ENCODE results near the gene ZYG11A.

ZYG11A gene

DNA sequence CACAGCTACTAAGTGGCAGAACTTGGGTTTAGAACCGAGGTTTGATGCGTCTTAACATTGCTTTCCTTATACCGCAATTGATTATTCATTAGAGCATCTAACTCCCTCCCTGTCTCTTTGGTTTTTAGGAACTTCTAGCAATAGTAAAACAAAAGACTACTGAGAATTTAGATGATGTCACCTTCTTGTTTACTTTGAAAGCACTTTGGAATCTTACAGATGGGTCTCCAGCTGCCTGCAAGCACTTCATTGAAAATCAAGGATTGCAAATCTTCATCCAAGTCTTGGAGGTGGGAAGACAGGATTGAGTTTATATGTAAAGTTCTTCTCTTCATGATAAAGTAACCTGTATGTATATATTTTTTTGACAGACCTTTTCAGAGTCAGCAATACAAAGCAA, 35.0 kb downstream of the ZYG11A start:
- DNase-seq (ENCODE audit: low spot score): no peak

DNA sequence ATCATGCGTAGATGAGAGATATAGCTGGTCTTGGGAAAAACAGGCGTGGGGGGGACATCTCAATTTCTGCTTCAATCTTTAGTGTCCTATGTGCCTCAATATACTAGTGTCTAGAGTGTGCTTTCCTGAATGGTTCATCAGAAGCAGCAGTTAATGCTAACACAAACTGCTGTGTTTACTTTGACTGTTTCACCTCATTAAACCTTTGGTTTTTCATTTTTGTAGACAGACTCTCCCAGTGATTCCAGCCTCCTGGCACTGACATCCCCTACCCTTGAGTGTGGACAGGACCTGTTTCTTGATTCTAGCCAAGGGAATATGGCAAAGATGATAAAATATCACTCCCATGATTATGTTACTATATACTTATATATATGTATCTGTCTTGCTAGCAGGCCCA, 37.6 kb downstream of the ZYG11A start:
- DNase-seq (ENCODE audit: low spot score): no peak

DNA sequence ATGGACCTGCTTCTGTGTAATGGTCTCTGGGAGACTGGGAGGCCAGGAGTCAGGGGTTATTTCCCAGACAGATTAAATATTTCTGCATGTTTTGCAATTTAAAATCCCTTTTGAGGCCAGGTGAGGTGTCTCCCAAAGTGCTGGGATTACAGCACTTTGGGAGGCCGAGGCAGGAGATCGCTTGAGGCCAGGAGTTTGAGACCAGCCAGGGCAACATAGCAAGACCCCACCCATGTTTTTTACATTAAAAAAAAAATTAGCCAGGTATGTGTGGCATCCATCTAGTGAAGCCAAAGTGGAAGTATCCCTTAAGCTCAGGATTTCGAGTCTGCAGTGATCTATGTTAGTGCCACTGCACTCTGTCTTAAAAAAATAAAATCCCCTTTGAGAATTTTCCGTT, 44.9 kb downstream of the ZYG11A start:
- DNase-seq (ENCODE audit: low spot score): no peak

DNA sequence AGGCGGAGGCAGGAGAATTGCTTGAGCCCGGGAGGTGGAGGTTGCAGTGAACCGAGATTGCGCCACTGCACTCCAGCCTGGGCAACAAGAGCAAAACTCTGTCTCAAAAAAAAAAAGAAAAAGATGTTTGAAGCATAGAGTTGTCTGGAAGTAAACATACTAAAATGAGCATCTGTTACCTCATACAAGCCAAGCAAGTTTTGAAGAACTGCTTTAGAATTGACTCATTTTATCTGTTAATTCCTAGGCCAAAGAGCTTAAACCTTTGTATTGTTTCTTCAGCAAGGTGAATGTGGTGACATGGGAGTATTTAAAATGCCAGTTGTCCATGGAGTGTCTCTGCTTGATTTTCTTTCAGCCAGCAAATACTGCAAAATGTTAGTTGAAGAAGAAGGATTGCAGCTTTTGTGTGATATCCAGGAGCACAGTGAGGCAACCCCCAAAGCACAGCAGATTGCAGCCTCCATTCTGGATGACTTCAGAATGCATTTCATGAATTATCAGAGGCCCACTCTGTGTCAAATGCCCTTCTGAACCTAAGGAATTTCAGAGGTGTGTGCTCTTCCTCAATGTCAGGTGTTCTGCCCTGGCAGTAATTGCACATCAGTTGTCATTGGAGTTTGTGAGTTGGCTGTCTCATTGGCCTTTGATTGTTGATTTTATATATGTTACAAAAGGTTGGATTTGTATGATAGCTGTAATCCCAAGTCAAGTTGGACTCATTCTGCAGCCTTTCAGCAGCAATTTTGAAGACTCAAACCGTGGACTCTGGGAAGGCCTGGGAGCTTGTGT, 50.1 kb downstream of the ZYG11A start:
- DNase-seq (ENCODE audit: low spot score): no peak

DNA sequence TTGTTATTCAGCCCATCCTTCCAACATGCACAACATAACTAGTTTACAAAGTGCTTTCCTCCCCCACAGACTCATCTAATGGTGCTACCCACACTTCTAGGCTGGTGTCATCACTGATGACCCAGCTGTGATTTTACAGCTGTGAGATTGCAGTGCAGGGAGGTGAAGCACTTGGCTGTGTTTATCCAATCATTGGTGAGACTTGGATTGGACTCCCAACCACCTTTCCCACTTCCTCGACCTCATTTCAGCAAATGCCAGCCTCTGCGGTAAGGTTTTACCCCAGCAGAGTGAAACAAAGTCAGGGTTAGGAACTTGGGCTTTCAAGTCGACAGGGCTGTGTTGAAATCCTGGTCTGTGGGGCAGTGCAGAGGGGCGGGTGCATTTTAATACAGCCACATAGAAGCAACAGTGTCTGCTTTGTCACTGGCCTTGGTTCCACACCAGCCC, 56.9 kb downstream of the ZYG11A start:
- no peak for DNase-seq (ENCODE audit: low spot score)

DNA sequence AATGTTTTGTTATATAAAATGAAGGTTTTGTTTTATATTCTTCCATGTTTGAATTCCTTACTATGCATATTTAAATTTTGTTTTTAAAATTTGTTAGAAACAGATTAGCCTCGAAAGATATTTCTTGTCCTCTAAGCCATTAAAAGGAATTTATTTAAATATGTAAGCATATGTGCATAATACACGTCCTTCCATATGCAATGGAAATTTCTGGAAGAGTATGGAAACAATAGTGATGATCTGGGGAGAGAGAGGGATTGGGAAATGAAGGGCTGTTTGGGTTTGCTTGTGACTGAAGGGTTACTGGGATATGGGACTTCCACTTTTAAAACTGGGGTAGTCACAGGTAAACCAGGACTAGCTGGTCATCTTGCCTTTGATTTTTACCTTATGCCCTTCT, 57.8 kb downstream of the ZYG11A start:
- DNase-seq (ENCODE audit: low spot score): no peak

DNA sequence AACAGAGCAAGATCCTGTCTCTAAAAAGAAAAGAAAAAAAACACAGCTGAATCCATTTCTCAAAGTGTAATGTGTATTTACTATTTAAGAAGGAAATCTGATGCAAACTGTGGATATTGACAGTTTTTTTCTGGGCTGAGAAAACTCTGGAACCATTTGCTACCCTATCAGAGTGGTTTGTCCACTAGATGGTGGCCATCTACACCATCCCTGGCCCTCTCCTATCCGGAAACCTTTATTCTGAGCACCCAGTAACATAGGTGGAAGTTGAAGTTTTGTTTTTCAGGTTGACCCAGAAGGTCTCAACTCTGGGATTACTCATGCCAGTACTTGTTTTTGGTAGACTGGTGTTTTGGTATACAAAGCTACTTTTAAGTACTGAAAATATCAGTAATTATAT, 58.8 kb downstream of the ZYG11A start:
- DNase-seq (ENCODE audit: low spot score): no peak

DNA sequence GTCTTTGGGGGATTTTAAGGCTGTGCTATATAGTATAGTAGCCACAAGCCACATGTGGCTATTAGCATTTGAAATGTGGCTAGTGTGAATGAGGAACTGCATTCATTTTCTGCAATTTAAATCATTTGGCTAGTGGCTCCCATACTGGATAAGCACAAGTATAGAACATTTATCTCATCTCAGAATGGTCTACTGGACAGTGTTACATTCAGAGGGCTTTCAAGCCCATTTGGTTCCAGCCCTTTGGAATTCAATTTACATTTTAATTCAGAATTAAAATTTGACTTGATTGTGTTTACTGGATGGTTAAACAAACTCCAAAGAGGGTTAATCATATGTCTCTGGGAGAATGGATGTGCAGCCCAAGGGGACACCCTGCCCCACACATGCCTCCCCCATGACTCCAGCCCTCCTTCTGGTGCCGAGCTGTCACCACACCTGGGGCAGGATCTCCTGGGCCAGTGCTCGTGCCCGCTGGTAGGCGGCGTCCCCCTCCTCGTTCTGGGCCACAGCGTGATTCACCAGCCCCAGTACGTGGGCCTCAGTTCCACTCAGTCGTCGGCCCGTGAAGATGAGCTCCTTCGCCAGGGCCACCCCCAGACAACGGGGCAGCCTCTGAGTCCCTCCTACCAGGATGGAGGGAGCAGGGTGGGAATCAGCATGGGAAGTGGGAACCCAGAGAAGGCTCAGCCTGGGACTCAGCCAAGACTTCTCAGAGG, 61.8 kb downstream of the ZYG11A start:
- DNase-seq (ENCODE audit: low spot score): no peak

DNA sequence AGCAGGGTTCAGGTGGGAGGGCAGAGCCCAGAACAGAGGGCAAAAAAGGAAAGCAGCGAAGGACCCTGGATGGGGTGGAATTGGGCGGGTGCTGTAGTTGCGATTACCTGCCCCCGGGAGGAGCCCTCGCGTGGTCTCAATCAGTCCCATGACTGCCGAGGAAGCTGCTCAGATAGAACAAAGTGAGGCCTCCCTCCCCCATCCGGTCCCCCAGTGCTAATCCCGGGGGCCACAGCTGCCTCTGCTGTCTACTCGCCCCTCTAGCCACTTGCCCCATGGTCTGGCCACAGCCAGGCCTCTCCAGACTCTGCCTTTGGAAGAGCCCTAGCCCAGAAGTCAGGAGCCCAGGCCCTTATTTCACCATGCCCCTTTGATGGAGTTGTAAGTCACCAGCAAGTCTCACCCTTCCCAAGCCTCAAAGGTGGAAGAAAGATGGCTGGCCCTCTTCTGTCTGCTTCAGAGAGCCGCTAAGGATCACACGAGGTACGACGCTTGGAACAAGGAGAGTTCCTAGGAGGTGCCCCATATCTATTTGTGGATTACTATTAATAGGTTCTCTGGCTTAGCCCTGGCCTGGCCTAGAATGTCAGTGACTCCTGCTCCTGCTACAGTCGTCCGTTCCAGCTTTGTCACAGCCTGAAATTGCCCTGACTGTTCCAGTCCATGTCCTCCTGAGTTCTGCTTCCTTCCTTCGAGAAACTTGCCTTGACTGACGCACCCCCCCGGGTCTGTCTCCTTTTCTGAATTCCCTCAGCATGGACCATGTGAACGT, 62.6 kb downstream of the ZYG11A start:
- no peak for DNase-seq (ENCODE audit: low spot score)

DNA sequence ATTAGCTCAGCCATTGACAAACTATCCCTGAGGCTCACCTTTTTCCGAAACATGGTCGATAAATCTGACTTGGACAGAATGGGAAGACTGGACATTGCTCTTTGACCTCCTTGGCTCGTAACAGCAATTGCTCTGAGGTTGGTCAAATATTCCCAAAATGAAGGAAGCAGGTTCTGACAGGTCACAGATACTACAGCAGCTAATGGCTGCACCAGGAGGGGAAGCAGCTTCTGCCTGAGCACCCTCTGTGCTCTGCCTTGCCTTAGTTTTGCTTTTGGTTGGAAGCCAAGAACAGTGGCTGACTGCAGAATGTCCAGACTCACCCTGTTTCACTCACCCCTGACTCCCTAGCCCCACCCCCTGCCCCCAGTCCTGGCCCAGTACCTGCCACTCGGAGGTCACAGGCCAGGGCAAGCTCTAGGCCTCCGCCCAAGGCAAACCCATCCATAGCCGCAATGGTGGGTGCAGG, 63.6 kb downstream of the ZYG11A start:
- DNase-seq (ENCODE audit: low spot score): no peak

DNA sequence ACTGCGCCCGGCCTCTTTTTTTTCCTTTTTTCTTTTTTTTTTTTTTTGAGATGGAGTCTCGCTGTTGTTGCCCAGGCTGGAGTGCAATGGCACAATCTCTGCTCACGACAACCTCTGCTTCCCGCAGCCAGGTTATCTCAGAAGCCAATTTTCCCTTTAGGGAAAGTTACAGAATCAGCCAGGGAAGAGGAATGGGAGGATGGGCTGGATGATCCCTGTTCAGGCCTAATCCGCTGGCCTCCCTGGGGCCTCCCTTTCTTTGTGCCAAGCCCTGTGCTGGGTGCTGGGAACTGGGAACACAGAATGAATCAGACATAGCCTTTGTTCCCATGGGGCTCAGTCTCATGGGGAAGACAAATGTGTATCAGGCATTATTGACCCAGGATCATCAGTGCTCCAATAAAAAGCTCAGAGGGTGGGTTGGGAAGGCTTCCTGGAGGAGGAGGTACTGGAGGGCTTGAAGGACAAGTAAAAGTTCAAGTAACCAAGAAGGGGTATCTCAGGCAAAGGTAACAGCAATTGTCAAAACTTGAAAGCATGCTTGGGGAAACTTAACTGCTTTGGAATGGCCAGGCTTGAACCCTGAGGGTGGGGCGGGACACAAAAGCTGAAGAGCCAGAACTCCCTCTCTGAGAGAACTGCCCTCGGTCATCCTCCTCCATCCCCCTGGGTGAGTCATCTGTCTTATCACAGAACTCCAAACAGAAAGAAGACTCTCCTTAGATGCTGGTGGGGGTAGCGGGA, 64.7 kb downstream of the ZYG11A start:
- DNase-seq (ENCODE audit: low spot score): no peak

DNA sequence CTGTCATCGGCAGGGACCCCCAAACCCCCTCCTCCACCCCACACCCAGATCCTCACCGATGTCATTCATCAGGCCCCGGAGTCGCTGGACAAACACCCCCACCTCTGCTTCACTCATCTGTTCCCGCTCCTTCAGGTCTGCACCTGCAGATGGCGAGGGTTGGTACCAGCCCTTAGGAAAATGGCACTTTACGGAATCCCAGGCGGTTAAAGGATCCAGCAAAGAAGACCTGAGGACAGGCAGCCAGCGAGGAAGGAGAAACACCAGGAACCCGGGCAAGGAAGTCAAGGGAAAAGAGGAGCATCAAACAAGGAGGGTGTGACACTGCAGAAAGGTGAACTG, 65.2 kb downstream of the ZYG11A start:
- DNase-seq (ENCODE audit: low spot score): no peak

DNA sequence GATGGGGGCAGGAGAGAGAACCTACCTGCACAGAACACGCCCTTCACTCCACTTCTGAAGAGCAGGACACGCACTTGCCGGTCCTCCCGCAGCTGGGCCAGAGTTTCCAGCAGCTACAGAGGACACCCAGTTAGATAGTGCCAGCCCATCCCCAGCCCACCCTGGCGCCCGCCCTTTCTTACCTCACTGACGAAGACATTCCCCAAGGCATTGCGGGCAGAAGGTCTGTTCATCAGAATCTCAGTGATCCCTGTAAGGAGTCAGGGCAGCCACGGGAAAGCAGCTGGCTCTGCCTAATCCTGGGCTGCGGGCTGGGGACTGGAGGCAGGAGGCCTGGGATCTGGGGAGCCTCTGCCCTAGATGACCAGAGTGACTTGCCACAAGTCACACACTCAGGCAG, 69.0 kb downstream of the ZYG11A start:
- no peak for DNase-seq (ENCODE audit: low spot score)

DNA sequence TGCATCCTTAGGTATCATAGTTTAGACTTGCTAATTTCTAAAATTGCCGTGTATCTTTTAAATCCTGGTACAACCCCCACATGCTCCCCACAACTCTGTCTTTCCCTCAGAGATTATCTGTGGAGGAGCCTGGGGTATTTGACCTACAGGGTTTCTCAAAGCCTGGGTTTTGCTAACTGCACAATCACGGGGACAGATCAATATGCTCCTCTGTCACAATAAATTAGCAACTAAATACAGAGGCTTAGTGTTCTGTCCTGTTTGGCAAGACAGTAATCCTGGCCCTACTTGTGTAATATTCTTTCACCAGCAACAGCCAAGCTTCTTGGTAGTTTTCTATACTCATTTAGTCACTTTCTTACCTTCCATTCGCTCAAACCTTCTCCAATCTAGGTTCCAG, 70.5 kb downstream of the ZYG11A start:
- no peak for DNase-seq (ENCODE audit: low spot score)

DNA sequence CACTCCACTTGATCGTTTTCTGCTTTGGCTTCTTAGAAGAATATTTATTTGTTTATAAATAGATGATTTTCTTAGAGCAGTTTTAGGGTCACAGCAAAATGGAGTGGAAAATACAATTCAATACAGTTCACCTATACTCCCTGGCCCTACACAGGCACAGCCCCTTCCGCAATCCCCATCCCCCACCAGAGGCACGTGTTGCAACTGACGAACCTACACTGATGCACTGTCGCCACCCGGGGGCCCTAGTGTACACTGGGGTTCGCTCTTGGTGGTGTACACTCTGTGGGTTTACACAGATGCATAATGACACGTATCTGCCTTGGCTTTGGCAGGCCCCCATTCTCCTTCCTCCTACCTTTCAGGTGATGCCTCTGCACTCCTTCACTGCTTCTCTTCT, 71.0 kb downstream of the ZYG11A start:
- no peak for DNase-seq (ENCODE audit: low spot score)

DNA sequence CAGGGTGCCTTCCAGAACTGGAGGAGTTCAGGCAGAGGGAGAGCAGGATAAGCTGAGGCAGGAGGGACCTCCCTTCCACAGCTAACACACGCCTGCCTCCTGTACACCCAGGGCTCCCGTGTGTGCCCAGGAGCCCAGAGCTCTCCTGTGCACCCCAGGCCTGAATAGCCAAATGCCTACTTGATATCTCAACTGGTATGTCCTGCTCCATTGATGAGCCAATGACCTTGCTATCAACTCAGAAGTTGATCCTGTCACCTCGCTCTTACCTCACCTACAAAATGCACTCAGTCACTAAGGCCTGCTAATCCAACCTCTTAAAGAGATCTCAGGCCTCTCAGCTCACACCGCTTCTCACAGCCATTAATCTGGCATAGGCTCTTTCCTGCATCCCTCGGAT, 71.9 kb downstream of the ZYG11A start:
- no peak for DNase-seq (ENCODE audit: low spot score)

DNA sequence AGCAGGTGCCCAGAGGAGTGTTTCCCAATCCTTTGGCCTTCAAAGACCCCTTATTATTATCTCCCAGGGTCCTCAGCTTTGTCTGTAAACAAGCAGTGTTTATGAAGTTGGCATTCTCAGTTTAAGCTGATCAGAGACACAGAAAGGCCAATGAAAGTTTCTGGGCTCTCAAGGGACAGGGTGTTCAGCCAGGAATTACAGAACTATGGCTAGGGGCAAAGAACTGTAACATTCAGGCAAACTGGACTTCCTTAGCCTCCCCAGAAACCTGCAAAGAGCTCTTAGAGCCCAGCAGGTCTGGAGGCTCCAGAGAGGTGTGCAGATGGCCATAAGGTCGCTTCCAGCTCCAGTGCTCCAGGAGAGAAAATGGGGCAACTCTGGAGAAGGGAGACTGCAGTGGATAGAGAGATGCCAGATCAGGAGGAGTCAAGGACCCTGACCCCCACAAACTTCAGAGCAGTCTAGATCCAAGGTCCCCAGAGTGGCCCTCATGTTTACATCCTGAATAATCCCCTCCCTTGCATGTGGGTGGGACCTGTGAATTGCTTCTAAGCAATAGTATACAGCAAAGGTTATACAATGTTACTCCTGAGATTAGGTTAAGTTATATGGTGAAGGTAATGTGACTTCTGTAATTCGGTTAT, 72.8 kb downstream of the ZYG11A start:
- DNase-seq (ENCODE audit: low spot score): no peak

DNA sequence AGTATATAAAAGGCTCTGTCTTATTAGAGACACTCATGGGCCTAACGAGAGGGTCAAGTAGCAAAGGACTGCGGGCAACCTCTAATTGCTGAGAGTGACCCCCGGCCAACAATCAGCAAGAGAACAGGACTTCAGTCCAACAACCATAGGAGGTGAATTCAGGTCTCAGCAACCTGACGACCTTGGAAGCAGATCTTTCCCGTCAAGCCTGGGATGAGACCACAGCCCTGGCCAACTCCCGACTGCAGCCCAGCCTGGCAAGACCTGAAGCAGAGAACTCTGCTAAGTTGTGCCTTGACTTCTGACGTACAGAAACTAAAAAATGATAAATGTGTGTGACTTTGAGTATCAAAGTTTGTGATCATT, 73.3 kb downstream of the ZYG11A start:
- DNase-seq (ENCODE audit: low spot score): no peak

DNA sequence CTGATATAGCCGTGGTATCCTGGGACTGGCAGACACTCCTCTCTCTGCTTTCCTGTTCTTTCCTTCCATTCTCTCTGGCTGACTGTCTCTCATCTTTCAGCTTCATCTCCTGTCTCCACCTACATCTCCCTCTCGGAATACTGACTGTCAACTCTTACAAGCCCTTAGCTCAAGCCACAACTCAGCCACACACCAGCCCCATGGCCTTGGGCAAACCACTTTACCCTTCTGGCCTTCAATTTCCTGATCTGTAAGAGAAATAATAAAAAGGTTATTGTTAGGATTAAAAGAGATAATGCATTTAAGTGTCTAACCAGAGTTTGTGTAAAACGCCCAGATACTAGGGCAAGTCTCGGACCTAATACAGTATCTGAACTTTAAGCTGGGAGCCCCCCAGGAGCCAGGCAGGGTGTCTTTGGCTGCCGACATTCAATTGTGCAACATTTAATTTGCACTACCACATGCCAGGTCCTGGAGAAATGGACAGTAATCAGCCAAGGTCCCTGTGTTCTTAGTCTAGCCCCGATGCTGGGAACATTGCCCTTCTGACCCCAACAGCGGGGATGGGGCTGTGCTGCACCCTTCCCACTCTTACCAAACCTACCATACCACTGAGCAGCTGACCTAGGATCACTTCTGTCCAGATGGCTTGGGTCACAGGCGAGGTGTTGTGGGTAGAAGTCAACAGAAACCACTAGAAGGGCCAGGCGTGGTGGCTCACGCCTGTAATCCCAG, 73.8 kb downstream of the ZYG11A start:
- DNase-seq (ENCODE audit: low spot score): no peak

DNA sequence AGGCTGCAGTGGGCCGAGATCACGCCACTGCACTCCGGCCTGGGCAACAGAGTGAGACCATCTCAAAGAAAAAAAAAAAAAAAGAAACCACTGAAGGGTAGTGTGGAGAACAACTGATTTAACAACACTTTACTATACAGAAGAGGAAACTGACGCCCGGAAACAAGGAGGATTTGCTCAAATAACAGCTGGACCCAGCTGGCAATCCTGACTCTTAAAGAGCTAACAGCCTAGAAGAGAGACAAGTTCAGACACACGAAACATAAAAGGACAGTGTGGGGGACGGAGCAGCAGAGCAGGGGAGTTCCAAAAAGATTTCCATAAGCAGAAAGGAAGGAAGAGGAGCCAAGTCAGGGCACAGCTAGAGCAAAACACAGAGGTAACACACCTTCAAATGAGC, 74.6 kb downstream of the ZYG11A start:
- no peak for DNase-seq (ENCODE audit: low spot score)

DNA sequence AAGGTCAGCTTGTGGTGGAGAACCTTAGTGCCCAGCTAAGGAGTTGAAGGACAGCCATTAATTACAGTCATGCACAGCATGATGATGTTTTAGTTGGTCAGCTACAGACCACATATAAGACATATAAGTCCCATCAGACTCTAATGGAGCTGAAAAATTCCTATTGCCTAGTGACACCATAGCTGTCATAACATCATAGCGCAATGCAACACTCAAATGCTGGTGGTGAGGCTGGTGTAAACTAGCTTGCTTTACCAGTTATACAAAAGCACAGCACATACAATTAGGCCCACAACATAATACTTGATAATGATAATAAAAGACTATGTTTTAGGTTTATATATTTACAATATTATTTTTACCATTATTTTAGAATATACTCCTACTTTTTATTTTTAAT, 75.0 kb downstream of the ZYG11A start:
- no peak for DNase-seq (ENCODE audit: low spot score)

Data from SW480 (cell line).